HG03469 (cell line): Measurements from ENCODE around the gene ETV6.

ENCODE experiments used
- ATAC-seq: cut with Tn5 transposase; IDR thresholded peaks from one replicate; pipeline ENCODE4 v1.9.1; 2021; ENCODE audit warnings: mild to moderate bottlenecking, moderate library complexity, moderate number of reproducible peaks; ENCODE audit not compliant: unreplicated experiment

The ETV6 gene

GRCh38 chr12:11875414-11875935 is 226.0 kb downstream of the ETV6 start:
- no peak for ATAC-seq

- no peak for ATAC-seq
These were observed 226.8 kb downstream of the ETV6 start for GRCh38 chr12:11876307-11876706.

- ATAC-seq, result no peak
These were observed 227.8 kb downstream of the ETV6 start for GRCh38 chr12:11877102-11877826.

GRCh38 chr12:11877869-11878780 is 228.7 kb downstream of the ETV6 start:
- ATAC-seq, result no peak

GRCh38 chr12:11879306-11879705 is 229.8 kb downstream of the ETV6 start:
- ATAC-seq, result no peak

DNA sequence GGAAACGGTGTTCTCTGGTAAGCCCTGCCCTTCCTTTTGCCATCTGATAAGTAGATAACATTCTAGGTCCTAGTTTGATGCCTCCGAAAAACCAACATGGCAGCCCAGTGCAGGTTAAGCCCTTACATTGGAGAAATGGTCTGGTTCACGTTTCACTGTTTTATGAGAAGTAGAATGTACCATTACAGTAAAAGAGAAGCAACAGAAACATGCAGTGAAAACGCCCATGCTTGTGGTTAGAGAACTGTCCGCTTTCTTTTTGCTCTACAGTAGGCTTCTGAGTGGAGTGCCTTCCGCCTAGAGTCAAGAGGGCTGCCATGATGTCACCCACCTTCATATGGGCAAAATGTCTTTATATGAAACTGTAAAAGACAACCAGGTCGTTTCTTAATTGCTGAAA is 230.9 kb downstream of the ETV6 start:
- no peak for ATAC-seq

- ATAC-seq, result no peak
These were observed 232.4 kb downstream of the ETV6 start for GRCh38 chr12:11881835-11882234.

GRCh38 chr12:11882301-11883019 is 233.0 kb downstream of the ETV6 start:
- no peak for ATAC-seq

DNA sequence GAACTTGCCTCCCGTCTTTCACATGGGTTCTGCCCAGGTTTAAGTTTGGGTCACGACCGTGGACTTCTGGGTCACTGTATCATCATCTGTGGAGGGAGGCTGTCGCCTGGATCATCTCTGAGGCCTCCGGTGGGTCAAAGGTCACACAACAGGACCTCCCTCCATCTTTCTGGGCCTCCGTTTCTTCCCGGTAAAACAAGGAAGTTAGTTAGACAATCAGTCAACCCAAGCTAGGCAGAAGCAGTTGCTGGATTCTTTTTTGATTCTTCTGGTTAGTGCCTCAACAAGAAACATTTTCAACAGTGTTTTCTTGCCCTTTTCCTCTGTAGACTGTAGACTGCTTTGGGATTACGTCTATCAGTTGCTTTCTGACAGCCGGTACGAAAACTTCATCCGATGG is 234.6 kb downstream of the ETV6 start:
- no peak for ATAC-seq

- ATAC-seq, result no peak
These were observed 235.2 kb downstream of the ETV6 start for GRCh38 chr12:11884706-11885105.

GRCh38 chr12:11885261-11886038 is 236.0 kb downstream of the ETV6 start:
- ATAC-seq, result no peak

- ATAC-seq, result no peak
These were observed 236.9 kb downstream of the ETV6 start for GRCh38 chr12:11886339-11886738.

DNA sequence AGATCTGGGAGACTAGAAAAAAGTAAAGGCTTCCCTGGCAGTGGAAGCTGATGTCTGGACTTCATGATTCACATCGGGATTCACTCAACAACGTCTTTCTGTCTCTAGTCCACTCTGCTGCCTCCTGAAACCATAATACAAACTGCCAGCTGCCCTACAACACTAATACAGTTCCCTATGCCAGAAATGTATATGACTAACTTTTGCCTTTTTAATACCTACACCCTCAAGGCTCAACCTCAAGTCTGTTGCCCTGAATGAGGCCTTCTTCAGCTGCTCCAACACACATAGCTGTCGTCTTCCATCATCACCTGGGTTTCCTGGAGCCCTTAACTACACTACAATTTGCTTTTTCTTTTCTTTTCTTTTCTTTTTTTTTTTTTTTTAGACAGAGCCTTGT is 238.6 kb downstream of the ETV6 start:
- no peak for ATAC-seq

GRCh38 chr12:11891346-11891745 is 241.9 kb downstream of the ETV6 start:
- ATAC-seq, result no peak

DNA sequence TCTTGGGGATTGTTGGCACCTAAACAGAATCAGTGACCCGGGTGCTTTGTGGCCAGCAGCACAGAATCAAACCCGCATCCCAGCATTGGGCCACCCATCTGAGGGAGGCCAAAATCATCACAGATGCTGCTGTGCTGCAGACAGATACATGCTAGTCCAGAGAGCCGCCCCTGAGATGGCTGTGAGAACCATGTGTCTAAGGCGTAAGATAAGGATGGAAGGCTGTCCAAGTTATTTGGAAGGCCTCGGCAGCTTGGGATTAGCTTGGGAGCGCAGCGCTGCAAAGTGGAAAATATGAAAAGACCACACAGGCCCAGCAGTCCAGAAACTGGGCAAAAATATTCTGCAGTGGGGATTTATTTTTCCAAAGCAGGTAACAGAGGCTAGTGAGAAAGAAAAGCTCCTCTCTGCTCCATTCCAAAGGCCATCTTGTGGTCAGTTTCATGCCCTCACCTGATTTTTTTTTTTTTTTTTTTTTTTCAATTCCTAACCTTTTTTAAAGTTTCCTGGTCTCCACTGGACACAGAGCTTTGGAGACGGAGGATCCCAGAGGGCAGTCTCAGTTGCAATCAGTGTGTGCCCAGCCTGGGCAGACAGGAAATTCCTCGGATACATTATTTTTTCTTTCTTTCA is 242.4 kb downstream of the ETV6 start:
- no peak for ATAC-seq

- ATAC-seq, result no peak
These were observed 244.5 kb downstream of the ETV6 start for GRCh38 chr12:11893998-11894397.

- no peak for ATAC-seq
These were observed 245.4 kb downstream of the ETV6 start for GRCh38 chr12:11894890-11895289.

DNA sequence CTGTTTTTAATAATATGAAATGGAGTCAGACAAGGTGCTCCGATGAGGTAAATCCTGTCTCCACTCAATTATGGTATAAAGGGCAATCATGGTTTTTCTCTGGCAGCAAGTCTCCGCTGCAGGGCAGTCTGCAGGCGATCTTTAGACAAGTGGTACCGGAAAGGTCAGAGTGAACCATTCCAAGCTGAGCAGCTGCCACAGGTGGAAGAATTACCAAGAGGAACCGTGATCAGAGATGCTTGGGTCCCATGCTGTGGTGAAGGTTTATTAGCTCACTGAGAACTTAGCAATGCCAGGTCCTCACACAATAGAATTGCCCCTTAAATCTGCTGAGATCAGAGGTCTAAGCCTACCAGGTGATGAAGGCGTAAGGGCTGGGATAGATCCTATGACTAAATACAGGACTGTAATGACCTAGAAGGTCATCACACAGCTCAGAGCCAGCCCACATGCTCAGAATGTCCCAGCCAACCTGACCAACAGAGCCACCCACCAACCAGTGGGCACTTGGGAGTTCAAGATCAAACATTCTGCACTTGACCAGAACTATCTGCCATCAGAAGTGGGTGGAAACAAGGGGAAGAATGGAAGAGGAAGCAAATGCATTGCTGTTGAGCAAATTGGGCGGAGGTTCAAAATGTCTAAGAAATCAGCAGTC is 246.1 kb downstream of the ETV6 start:
- ATAC-seq, result no peak

DNA sequence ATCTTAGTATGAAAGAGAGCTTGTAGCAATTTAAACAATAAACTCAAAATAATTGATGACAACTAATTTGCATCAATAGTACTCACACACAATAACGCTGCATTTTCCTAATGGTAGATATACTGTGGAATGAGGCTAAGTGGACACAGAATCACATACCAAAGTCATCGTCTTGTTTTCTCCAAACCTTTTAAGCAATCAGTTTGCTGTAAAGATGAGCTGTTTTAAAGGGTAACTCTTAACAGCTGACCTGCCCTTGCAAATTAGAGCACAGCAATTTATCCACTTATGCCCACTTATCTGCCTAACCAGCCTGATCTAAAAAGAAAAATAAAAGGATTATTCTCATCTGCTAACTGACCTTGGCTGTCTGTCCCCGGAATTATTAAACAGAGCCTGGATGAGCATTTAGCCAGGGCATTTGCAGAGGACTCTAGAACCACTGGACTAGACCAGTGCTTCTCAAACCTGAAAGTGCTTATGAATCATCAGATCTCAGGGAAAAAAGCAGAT is 247.0 kb downstream of the ETV6 start:
- ATAC-seq, result no peak
